ENCODE data around the gene PIK3AP1. TPM values are rescaled to one million over a fixed set of nuclear protein-coding genes. Genes with fewer than 3 reads are reported as not detected.

Gene PIK3AP1
- total and polyA plus RNA-seq, 4 donors = 2.1 to 8.7 (median 4.1) TPM

DNA sequence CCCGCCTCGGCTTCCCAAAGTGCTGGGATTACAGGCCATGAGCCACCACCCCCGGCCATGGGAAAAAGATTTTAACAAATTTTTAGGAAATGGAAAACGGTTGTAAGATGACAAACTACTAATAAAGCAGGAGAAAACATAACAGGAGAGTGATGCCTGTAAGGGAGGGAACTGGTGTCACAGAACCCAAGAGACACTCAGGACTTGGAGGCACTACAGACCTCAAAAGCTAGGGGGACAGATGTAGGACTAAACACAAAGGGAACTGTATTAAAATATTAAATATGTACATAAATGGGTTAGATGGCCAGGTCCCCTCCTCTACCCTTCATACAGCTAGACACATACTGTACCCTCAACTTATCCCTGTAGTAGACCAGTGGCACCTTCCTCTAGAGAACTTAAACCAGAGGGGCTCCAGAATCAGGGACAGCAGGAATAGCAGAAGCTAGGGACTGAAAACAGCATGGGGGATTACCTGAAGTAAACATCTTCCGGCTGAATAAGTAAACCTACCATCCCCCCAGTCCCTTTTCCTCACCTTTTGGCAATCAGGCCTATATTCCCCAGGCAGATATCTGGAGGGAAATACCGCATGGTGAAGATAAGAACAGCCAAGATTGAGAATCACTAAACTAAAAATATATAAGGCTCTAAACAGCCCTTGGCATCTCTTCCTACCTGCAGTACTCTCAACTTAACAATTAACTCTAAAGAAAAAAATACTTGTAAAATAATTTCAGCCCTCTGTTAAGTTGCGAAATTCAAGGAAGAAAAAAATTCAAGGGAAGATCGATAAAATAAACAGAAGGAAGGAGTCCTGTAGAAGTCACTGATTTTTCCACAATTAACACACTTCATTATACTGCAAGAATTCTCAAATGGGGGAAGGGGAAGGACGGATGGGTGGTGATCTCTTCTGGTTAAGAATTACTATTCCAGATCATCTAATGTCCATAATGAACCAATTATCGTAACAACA, 149.0 kb downstream of the PIK3AP1 start:
- Histone ChIP-seq H3K4me1 (ENCODE audit: control insufficient read depth, insufficient read depth, low read length) (no peaks in the 10 kb centered on the region), H3K9me3 (ENCODE audit: control insufficient read depth, insufficient read depth, low read length) (no peaks in the 10 kb centered on the region), H3K27me3 (ENCODE audit: control insufficient read depth, insufficient read depth, low read length) (no peaks in the 10 kb centered on the region), H3K27ac (ENCODE audit: low read depth, low read length) (no peak overlapping the region), H3K4me3 (ENCODE audit: low read depth, low read length) (no peak overlapping the region), H3K36me3 (ENCODE audit: control insufficient read depth, insufficient read depth, low read length) (peaks cover 2% of the 10 kb centered on the region)
- WGBS (ENCODE audit: insufficient coverage) = 100% methylated on average over 3 of the region's 10 CpGs
- DNase-seq (ENCODE audit: low read depth in 4 of 6, low spot score in 6 of 6) = no peak

DNA sequence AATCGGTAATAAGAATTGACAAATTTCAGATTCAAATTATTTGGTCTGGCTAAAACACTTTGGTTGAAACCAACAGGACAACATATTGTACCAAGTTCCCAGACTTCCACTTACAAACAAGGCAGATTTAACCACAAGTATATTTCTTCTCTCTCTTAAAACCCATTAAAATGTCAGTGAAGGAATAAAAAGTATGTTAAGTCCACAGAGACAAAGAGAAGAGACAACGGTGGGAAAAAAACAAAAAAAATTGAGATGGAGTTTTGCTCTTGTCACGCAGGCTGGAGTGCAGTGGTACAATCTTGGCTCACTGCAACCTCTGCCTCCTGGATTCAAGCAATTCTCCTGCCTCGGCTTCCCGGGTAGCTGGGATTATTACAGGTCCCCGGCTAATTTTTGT, 149.8 kb downstream of the PIK3AP1 start:
- Histone ChIP-seq H3K4me1 (ENCODE audit: control insufficient read depth, insufficient read depth, low read length) (no peaks in the 10 kb centered on the region), H3K4me3 (ENCODE audit: low read depth, low read length) (no peak overlapping the region), H3K27ac (ENCODE audit: low read depth, low read length) (no peak overlapping the region), H3K27me3 (ENCODE audit: control insufficient read depth, insufficient read depth, low read length) (no peaks in the 10 kb centered on the region), H3K9me3 (ENCODE audit: control insufficient read depth, insufficient read depth, low read length) (no peaks in the 10 kb centered on the region), H3K36me3 (ENCODE audit: control insufficient read depth, insufficient read depth, low read length) (peaks cover 2% of the 10 kb centered on the region)
- no peak for DNase-seq (ENCODE audit: low read depth in 4 of 6, low spot score in 6 of 6)
- WGBS (ENCODE audit: insufficient coverage) = 92% methylated on average over 2 of the region's 6 CpGs

DNA sequence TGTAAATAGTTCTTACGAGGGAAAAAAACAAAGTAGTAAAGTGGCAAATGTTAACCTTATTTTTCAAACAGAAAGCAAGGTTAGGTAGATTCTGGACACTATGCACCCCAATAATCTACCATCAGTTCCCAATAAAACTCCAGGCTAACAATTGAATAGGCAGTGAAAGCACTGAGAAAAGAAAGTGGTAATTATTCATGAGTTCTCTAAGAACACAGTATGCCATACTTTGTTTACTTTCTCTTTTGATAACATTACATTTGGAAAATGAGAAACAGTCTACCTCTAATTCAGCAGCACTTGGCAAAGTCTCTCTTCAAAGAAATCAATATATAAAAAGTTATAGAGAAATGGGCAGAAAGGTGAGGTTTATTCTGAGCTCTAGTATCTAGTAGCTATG, 151.9 kb downstream of the PIK3AP1 start:
- Histone ChIP-seq H3K27ac (ENCODE audit: low read depth, low read length) (no peak overlapping the region), H3K4me1 (ENCODE audit: control insufficient read depth, insufficient read depth, low read length) (no peaks in the 10 kb centered on the region), H3K9me3 (ENCODE audit: control insufficient read depth, insufficient read depth, low read length) (no peaks in the 10 kb centered on the region), H3K27me3 (ENCODE audit: control insufficient read depth, insufficient read depth, low read length) (no peaks in the 10 kb centered on the region), H3K4me3 (ENCODE audit: low read depth, low read length) (no peak overlapping the region), H3K36me3 (ENCODE audit: control insufficient read depth, insufficient read depth, low read length) (peaks cover 4% of the 10 kb centered on the region)
- no peak for DNase-seq (ENCODE audit: low read depth in 4 of 6, low spot score in 6 of 6)
- WGBS (ENCODE audit: insufficient coverage) = no CpG with 5 or more reads among the region's 1 CpG

DNA sequence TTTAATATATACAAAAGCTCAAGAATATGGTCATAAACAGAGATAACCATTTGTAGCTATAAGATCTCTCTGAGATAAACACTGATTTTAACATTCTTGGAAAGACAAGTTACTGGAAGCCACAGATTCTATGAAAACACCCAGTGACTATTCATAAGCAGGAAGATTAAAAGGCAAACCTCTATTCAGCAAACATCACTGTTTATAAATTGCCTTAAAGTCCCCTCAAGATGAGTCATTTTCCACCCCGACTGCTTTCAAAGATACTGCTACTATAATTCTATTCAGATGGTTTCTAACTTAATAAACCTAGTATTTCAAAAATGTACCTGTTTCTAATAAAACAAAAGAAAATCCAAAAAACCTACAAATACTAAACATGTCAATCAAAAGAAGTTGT, 154.5 kb downstream of the PIK3AP1 start:
- Histone ChIP-seq H3K27ac (ENCODE audit: low read depth, low read length) (no peak overlapping the region), H3K4me1 (ENCODE audit: control insufficient read depth, insufficient read depth, low read length) (no peaks in the 10 kb centered on the region), H3K36me3 (ENCODE audit: control insufficient read depth, insufficient read depth, low read length) (peaks cover 6% of the 10 kb centered on the region), H3K4me3 (ENCODE audit: low read depth, low read length) (no peak overlapping the region), H3K9me3 (ENCODE audit: control insufficient read depth, insufficient read depth, low read length) (no peaks in the 10 kb centered on the region), H3K27me3 (ENCODE audit: control insufficient read depth, insufficient read depth, low read length) (no peaks in the 10 kb centered on the region)
- no CpG with 5 or more reads among the region's 1 CpG for WGBS (ENCODE audit: insufficient coverage)
- DNase-seq (ENCODE audit: low read depth in 4 of 6, low spot score in 6 of 6) = no peak

DNA sequence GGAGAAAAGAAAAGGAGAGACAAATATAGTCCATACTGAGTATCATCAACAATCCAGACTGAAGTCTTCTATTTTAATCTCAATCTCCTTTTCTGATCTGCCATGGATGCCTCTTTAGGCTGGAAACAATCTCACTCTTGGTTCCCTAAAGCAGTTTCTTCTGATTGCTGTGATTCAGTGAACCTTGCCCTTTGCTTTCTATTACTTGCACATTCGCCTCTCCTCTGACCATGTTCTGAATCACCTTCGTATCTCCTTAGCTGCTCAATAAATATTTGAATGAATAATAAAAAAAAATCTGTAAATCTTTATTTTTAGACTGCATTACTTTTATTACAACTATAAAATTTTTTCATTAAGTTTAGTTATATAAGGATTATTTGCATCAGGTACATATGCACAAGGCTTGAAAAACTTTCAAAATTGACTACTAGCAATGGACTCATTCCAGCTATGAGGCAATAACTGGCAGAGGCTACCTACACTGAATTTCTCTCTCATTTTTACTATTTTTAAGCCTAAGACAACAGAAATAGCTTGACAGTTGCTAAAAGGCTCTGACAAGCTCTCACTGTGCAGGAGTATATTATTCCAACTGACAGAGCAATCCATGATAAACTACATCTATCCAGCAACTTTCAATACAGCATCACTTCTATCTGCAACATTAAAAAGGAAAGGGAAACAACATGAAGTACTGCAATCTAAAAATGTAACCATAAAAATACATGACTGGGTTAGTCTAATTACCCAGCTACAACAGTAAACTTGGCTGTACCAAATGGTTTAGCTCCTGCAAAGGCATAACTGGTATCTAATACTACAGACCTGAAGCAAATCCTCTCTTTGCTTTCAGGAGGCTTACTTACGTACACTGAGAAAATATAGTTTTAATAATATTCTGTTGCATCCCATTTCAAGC, 159.1 kb downstream of the PIK3AP1 start:
- Histone ChIP-seq H3K9me3 (ENCODE audit: control insufficient read depth, insufficient read depth, low read length) (no peaks in the 10 kb centered on the region), H3K27ac (ENCODE audit: low read depth, low read length) (no peak overlapping the region), H3K4me1 (ENCODE audit: control insufficient read depth, insufficient read depth, low read length) (no peaks in the 10 kb centered on the region), H3K36me3 (ENCODE audit: control insufficient read depth, insufficient read depth, low read length) (peaks cover 3% of the 10 kb centered on the region), H3K27me3 (ENCODE audit: control insufficient read depth, insufficient read depth, low read length) (no peaks in the 10 kb centered on the region), H3K4me3 (ENCODE audit: low read depth, low read length) (no peak overlapping the region)
- no CpG with 5 or more reads among the region's 3 CpGs for WGBS (ENCODE audit: insufficient coverage)
- no peak for DNase-seq (ENCODE audit: low read depth in 4 of 6, low spot score in 6 of 6)

DNA sequence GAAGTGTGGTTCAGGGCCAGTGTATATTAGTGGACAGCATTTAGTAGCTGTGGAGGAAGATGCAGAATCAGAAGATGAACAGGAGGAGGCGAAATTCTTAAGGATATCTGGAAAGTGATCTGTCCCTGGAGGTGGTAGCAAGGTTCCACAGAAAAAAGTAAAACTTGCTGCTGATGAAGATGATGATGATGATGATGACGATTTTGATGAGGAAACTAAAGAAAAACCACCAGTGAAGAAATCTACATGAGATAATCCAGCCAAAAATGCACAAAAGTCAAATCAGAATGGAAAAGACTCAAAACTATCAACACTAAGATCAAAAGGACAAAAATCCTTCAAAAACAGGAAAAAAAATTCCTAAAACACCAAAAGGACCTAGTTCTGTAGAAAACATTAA, 159.8 kb downstream of the PIK3AP1 start:
- WGBS (ENCODE audit: insufficient coverage) = 89% methylated on average over 1 of the region's 2 CpGs
- Histone ChIP-seq H3K36me3 (ENCODE audit: control insufficient read depth, insufficient read depth, low read length) (peaks cover 3% of the 10 kb centered on the region), H3K4me3 (ENCODE audit: low read depth, low read length) (no peak overlapping the region), H3K9me3 (ENCODE audit: control insufficient read depth, insufficient read depth, low read length) (no peaks in the 10 kb centered on the region), H3K27ac (ENCODE audit: low read depth, low read length) (no peak overlapping the region), H3K4me1 (ENCODE audit: control insufficient read depth, insufficient read depth, low read length) (no peaks in the 10 kb centered on the region), H3K27me3 (ENCODE audit: control insufficient read depth, insufficient read depth, low read length) (no peaks in the 10 kb centered on the region)
- DNase-seq (ENCODE audit: low read depth in 4 of 6, low spot score in 6 of 6) = no peak

DNA sequence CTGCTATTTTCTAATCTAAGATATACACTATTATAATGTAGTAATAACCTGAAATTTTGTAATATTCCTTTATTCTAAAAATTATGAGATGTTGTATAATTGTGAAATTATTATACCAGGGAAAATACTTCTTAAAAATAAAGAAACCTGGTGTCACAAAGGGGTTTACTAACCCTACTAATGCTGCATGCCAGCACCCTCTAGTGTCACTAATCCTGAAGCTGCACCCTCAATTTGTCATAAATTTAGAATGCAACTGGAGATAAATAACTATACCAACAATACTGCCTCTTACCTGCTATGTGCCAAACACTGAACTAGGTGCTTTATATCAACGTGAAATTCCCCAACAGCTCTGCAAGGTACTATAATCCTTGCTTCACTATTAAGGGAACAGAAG, 164.3 kb downstream of the PIK3AP1 start:
- Histone ChIP-seq H3K9me3 (ENCODE audit: control insufficient read depth, insufficient read depth, low read length) (no peaks in the 10 kb centered on the region), H3K4me3 (ENCODE audit: low read depth, low read length) (no peak overlapping the region), H3K4me1 (ENCODE audit: control insufficient read depth, insufficient read depth, low read length) (no peaks in the 10 kb centered on the region), H3K36me3 (ENCODE audit: control insufficient read depth, insufficient read depth, low read length) (no peaks in the 10 kb centered on the region), H3K27ac (ENCODE audit: low read depth, low read length) (no peak overlapping the region), H3K27me3 (ENCODE audit: control insufficient read depth, insufficient read depth, low read length) (no peaks in the 10 kb centered on the region)
- WGBS (ENCODE audit: insufficient coverage) = no CpG with 5 or more reads among the region's 1 CpG
- peak in 4 of 6 donors; percentile 4 to 79 (median 30) for DNase-seq (ENCODE audit: low read depth in 4 of 6, low spot score in 6 of 6)

DNA sequence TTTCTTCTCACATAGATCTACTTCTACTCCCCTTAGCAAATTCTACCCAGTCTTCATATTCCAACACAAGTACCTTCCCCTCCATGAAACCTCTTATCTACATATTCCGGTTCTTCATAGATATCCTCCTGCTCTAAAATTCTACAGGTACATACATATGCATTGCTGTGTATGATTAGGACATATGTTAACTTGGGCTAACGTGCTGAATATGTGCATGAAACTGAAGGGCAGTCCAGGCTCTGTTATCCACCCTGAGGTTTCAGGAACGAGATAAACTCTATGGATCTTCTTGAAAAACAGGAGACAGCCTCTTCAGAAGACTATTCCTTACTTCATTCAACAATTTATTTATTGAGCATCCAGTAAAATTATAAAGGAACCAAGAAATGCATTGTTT, 165.0 kb downstream of the PIK3AP1 start:
- no CpG with 5 or more reads among the region's 3 CpGs for WGBS (ENCODE audit: insufficient coverage)
- H3K9me3 ChIP-seq (ENCODE audit: control insufficient read depth, insufficient read depth, low read length) = no peaks in the 10 kb centered on the region
- H3K36me3 ChIP-seq (ENCODE audit: control insufficient read depth, insufficient read depth, low read length) = no peaks in the 10 kb centered on the region
- no peak overlapping the region for H3K4me3 ChIP-seq (ENCODE audit: low read depth, low read length)
- no peak for DNase-seq (ENCODE audit: low read depth in 4 of 6, low spot score in 6 of 6)
- H3K27me3 ChIP-seq (ENCODE audit: control insufficient read depth, insufficient read depth, low read length) = no peaks in the 10 kb centered on the region
- H3K27ac ChIP-seq (ENCODE audit: low read depth, low read length) = no peak overlapping the region
- no peaks in the 10 kb centered on the region for H3K4me1 ChIP-seq (ENCODE audit: control insufficient read depth, insufficient read depth, low read length)

DNA sequence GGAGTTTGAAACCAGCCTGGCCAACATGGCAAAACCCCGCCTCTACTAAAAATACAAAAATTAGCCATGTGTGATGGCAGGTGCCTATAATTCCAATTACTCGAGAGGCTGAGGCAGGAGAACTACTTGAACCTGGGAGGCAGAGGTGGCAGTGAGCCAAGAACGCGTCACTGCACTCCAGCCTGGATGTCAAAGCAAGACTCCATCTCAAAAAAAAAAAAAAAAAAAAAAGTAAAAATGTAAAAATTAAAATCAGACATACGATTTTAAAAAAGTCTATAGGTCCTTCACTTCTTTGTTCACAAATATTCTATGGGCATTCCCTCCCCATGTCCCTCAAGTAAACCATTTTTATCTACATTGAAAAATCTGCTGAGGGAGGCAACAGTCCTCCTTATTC, 171.7 kb downstream of the PIK3AP1 start:
- H3K4me3 ChIP-seq (ENCODE audit: low read depth, low read length) = no peak overlapping the region
- no CpG with 5 or more reads among the region's 5 CpGs for WGBS (ENCODE audit: insufficient coverage)
- no peaks in the 10 kb centered on the region for H3K9me3 ChIP-seq (ENCODE audit: control insufficient read depth, insufficient read depth, low read length)
- H3K36me3 ChIP-seq (ENCODE audit: control insufficient read depth, insufficient read depth, low read length) = peaks cover 5% of the 10 kb centered on the region
- no peaks in the 10 kb centered on the region for H3K27me3 ChIP-seq (ENCODE audit: control insufficient read depth, insufficient read depth, low read length)
- DNase-seq (ENCODE audit: low read depth in 4 of 6, low spot score in 6 of 6) = no peak
- H3K4me1 ChIP-seq (ENCODE audit: control insufficient read depth, insufficient read depth, low read length) = no peaks in the 10 kb centered on the region
- H3K27ac ChIP-seq (ENCODE audit: low read depth, low read length) = no peak overlapping the region
